CD4-positive, alpha-beta T cell treated with Interleukin-6 for 4 hours (primary cell): Measurements from ENCODE around the gene ATP5PO.
"Not testable (repeated sequence)": the region's sequence is repeated elsewhere in the genome, so short reads cannot be mapped to it uniquely, and the experiment has no call there.

ENCODE experiments used
- DNase-seq: peaks from one replicate; pipeline ENCODE4 v3.0.0-alpha.2; 2020; ENCODE audit warnings: mixed read lengths

The ATP5PO gene

DNA sequence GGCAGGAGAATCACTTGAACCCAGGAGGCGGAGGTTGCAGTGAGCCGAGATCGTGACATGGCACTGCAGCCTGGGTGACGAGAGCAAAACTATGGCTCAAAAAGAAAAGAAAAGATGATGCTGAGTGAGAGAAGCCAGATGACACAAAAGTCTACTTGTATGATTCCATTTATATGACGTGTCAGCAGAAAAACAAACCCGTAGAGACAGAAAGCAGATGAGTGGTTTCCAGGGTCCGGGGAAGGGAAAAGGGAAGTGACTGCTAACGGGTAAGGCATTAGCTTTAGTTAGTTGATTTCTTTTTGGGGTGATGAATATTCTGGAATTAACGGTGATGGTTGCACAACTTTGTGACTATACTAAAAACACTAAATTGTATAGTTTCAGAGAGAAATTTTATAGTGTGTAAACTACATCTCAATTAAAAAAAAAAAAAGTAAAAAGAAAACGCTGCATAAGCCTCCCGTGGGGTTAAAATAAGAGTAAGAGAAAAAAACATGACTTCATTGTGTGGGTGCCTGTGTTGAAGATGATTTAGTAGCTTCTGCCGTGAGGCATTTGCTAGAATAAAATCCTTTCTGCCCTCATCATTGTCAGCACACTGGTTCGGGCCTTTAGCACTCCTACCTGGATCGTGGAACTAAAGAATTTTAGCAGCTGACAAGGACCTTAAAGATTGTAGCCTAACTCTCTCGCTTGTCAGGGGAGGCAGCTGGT, 24.7 kb upstream of the ATP5PO start:
- no peak for DNase-seq

DNA sequence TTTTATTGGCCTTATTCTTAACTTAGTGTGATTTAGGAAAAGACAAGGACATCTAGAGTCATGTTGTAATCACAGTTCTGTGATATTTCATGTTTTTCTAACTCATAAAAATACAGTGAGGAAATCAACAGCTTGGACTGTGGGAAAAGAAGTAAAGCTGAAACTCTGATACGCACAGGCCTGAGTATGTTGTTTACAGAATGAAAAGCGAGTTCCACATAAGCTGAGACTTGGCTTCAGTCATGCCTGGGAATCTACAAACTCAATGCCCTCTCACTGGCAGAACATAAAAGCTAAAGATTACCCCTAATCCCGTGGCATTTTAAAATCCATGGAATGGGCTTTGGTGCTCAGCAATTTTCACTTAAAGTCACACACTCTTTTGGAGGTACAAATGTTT, 23.6 kb upstream of the ATP5PO start:
- no peak for DNase-seq

DNA sequence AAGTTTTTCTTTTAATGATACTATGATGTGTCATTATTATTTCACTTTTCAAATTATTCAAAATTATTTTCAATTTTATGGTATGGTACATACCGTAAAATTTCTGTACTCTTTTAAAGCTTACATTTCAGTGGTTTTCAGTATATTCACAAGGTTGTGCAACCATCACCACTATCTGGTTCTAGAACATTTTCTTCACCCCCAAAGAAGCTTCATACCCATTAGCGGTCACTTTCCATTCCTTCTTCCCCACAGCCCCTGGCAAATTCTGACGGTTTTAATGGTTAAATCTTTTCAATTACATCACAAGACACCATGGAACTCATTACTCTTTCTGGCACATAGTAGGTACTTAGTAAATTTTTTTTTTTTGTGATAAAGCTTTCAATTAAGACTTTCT, 22.8 kb upstream of the ATP5PO start:
- no peak for DNase-seq

DNA sequence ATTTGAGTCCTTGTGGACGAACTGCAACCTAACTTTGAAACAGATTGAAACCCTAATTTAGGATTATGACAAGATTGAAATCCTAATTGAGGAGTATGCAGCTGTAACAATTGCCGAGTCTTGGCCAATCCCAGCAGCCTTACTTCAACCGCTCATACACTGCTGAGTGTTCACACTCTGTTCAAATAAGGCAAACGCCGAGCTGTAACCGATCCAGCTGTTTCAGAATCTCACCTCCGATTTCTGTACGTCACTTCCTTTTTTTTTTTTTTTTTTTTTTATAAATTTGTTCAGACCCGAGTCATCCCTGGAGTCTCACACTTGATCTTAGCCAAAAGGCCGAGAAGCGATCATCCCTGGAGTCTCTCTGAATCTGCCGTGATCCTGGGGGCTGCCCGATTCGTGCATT, 22.3 kb upstream of the ATP5PO start:
- peak; percentile 57 for DNase-seq

DNA sequence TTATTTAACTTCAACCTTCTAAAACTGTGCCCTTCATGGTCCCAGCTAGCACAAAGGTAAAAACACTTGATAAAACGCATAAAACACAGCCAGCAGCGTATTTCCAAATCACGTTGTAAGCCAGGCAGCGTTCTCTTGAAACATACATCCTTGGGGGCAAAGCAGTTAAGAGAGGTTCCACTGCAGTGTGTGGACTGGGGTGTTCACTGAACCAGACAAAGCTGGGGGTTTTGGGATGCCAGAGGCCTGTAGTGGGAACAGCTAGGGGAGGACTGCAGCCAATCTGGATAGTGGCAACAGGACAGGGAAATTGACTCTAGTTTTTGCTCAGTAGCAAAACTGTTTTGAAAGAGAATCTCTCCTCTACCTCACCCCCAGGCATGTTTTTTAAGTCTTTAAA, 21.5 kb upstream of the ATP5PO start:
- DNase-seq = peak; percentile 29

DNA sequence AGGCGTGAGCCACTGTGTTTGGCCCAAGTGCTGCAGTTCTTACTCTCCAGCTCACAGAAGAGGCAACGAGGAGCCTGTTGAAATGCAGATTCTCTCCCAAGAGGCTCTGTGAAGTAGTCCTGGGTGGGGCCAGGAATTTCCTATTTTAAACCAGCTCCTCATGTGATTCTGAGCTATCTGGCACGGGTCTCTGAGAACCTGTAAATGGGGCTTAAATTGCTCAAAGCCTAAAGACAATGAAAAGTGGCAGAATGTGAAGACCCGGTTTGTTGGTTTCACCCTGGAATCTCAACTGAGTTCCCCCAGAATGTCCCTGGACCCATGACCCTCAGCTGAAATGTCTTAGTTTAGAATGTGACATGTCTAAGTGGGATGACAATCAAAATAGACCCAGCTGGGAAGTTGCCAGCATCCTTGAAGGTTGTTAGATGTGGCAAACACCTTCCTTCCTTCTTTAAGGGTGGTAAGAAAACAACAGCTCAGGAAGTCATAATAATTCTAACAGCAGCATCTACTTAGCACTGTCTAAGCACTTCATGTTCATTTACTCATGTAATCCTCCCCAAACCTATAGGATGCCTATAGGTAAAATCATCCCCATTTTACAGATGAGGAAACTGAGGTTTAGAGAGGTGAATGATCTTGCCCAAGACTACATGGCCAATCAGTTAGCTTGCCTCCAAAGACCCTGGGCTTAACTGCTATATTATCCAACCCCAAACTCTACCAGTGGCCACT, 20.9 kb upstream of the ATP5PO start:
- DNase-seq = peak; percentile 88

DNA sequence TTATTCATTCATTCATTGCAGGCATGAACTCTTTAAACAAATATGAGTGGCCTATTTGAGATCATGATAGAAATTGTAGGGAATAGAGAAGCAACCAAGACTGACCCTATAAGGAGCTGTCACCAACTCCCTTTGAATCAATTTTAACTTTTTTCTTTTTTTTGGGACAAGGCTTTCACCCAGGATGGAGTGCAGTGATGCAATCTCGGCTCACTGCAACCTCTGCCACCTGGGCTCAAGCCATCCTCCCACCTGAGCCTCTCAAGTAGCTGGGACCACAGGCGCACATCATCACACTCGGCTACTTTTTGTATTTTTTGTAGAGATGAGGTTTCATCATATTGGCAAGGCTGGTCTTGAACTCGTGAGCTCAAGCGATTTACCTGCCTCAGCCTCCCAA, 17.1 kb upstream of the ATP5PO start:
- peak; percentile 26 for DNase-seq

DNA sequence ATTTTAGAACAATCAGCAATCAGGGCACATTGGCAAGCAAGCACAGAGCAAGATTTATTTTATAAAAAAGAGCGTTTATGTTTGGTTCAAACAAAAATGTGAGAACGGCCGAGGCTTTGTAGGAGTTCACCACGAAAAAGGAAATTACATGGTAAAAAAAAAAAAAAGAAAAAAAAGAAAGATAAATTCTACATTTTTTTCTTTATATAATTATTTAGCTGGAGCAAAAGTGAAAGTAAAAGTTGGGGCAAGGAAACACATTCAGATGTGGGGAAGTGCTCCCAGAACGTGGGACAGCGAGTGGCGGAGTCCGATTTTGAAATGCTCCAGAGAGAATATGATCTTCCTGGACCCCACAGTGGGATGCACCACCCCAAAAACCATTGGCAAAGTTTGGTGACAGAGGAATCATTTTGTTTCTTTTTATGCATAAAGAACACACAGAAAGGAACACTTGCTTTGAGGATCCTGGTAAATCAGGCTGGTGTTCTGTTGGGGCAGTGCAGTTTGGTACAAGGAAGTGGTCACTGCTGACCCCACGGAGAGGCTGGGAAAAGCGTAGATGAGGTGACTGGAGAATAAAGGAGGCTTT, 16.3 kb upstream of the ATP5PO start:
- peak; percentile 55 for DNase-seq

DNA sequence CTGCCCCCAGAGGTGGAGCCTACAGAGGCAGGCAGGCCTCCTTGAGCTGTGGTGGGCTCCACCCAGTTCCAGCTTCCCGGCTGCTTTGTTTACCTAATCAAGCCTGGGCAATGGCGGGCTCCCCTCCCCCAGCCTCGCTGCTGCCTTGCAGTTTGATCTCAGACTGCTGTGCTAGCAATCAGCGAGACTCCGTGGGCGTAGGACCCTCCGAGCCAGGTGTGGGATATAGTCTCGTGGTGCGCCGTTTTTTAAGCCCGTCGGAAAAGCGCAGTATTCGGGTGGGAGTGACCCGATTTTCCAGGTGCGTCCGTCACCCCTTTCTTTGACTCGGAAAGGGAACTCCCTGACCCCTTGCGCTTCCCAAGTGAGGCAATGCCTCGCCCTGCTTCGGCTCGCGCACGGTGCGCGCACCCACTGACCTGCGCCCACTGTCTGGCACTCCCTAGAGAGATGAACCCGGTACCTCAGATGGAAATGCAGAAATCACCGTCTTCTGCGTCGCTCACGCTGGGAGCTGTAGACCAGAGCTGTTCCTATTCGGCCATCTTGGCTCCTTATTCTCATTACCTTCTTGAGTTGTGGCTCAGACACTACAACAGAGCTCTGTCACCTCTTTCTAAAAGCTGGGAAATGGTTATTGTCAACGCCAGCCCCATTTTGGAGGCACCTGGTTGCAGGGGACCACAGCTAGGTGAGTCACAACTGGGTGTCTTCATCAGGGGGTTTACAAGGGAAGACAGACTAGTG, 15.6 kb upstream of the ATP5PO start:
- peak; percentile 84 for DNase-seq

DNA sequence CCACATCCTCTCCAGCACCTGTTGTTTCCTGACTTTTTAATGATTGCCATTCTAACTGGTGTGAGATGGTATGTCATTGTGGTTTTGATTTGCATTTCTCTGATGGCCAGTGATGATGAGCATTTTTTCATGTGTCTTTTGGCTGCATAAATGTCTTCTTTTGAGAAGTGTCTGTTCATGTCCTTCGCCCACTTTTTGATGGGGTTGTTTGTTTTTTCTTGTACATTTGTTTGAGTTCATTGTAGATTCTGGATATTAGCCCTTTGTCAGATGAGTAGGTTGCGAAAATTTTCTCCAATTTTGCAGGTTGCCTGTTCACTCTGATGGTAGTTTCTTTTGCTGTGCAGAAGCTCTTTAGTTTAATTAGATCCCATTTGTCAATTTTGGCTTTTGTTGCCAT, 10.6 kb upstream of the ATP5PO start:
- DNase-seq = not testable (repeated sequence)

DNA sequence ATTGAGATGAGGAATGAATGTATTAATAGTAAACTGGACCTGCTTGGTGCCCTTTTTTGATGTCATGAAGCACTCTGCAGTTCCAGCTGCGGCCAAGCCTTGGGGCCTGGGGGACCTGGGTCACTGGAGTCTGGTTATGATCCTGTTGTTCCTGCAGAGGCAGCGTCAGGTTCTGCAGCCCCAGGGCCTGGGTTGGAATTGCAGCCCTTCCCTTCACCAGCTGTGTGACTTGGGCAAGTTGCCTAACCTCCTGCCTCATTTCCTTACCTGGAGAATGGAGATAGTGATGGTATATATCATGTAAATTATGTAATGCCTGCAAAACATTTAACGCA, 9.1 kb upstream of the ATP5PO start:
- no peak for DNase-seq

DNA sequence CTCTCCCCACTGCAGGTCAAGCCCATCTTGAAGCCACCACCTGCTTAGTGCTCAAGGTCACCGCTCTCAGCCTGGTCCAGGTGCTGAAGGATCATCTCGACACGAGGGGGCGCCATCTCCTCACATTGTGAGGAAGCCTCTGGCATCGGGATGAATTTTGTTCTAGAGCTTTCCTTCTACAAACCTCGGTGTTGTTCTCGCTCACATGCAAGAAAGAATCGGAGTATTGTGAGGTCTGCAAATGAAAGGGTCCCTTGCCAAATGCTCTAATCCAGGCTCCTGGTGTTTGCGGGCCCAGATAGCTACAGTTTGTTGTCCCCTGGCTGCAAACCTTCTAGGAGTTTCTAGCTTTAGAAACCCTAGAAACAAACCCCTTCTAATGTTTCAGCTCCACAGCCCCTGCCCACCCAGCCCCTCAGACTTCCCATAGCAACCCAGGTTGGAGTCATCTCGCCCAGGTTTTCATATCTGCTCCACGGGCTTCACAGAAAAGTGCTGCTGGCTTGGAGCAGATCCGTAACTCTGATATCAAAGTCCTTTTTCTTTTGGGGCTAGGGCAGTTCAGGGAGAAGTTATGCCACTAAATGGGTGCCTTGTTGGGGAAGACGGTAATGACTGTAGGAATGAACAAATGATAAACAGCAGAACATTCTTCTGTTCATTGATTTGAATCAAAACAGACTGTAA, 8.6 kb upstream of the ATP5PO start:
- DNase-seq = peak; percentile 97

DNA sequence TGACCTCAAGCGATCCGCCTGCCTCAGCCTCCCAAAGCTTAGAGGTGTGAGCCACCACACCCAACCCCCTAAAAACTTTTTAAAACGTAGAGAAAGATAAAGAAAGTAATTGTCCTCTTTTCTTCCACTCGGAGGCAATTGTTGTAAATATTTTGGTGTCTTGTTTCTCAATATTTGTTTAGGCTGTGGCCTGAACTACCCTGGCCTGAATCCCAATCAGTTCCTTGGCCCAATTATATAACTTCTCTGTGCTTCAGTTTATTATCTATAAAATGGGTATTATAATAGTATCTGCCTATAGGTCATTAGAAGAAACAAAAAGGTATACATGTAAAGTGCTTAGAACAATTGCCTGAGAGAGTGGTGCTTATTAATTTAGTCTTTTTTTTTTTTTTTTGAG, 1.8 kb upstream of the ATP5PO start:
- no peak for DNase-seq

DNA sequence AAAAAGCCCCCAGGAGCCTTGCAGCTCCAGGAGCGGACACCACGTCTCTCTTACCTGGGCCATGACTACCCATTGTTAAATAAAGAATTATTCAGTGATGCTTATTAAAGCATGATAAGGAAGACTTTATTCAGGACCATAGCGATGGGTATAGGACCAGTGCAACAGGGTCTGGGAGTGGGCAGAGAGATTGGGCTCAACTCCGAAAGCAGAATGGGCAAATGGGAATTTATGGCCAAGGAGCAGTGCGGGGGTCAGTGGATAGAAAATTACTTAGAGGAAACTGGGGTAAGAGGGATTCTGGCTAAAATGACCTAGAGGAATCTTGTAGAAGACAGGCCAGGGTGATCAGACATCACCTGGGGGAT, 580 bp upstream of the ATP5PO start:
- DNase-seq = no peak

DNA sequence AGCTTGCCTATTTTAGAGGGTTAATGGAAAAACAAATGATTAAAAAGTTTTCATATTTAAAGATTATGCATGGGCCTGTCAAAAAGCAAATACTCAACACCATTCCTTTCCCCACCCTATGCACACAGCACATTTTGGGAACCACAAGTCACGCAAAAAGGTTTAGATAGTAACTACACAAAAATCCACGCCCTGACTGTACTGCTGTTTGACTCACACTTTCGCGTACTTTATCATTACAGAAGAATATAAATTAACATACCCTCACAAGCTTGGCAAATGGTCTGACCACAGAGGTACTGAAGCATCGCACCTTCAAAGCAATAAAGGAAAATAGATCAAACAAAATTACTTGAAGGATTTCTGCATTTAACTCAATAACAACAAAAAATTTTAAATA, 1.4 kb downstream of the ATP5PO start:
- no peak for DNase-seq

DNA sequence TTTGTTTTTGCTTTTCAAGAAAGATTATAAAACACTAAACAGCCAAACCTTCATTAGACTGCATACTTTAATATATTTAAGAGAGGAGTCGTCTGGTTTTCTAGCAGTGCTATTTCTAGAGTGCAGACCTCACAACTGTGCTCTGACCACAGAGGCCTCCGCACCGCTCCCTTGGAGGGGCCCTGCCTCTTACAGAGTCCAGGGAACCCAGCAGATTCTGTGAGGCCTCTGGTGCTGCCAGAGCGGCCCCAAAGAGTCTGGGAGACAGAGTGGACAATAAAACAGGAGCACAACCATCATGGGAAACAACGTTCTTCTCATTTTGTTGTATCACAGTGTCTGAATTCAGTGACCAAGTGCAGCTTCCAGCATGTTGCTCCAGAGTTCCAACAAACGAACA, 5.8 kb downstream of the ATP5PO start:
- no peak for DNase-seq

DNA sequence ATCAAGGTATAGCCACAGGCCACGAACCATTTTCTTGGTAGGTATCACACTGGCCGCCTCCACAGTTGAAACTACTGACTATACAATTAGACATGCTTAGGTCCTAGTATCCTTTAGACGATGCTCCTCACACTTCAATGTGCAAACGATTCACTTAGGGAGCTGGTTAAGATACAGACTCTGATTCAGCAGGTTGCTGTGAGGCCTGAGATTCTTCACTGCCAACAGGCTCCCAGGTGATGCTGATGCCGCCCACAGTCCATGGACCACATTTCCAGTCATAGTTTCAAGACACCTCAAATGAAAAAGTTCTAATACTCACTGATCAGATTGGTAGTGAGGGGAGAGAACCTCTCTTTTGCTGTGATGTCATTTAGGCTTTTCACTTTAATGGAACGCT, 6.8 kb downstream of the ATP5PO start:
- no peak for DNase-seq

DNA sequence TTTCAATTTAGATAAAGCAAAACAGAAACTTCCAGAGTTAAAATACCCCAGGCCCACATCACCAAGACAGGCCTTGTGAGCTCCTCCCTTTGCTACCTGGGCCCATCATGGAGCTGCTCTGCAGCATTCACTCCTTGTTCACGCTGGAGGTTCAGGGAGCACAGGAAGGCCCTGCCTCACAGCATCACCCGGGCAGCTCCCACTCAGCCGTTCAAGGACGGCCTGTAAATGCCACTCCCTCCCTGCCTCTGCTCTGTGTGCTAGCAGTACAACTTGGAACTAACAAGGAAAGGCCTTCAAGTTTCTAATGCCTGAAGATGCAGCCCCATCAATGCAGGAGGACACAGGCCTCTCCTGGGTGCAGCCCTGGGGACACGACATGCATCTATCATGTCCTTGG, 11.6 kb downstream of the ATP5PO start:
- DNase-seq = no peak

DNA sequence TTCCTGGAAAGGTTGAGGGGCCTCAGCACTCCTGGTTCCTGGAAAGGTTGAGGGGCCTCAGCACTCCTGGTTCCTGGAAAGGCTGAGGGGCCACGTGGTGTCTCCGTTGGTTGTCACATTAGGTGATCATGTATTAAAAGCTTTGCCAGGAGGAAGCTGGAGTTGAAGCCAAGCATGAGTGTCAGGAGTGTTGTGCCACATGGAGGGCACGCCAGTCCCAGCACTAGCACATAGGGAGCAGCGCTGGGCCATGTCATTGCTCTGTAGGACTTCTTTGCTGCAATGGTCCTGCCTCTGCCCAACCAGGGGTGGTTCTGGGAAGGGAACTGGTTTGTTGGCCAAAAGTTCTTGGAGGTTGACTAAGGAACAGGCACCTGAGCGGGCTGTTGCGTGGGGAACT, 13.3 kb downstream of the ATP5PO start:
- DNase-seq = no peak

DNA sequence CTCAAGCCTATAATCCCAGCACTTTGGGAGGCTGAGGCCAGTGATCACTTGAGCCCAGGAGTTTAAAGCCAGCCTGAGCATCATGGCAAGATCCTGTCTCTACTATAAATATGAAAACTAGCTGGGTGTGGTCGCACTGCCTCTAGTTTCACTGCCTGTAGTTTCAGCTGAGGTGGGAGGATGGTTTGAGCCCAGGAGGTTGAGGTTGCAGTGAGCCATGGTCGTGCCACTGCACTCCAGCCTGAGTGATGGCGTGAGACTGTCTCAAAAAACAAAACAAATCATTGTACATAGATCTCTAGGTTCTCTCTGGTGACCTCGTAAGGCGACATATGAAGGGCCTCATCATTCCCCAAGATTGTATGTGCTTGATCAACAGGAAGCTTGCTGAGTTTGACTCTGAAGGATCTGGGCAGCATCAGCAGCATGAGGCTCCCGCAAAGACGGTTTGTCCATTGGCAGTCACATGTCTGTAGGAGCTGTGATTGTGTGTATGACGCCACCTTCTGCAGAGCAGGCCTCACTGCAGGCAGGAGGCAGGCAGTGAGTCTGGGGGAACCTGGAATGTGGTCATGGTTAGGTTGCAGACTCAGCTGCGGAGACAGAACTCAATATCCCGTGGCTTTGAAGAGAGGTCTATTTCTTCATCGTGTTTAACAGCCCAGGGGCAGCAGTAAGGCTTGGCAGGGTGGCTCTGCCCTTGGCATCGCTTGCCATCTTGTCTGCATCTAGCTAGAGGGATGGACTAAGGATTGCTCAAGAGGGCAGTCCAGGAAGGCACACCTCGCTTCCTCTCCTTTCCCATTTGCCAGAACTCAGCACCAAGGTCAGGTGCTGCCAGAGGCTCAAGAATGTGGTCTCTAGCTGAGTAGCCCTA, 14.0 kb downstream of the ATP5PO start:
- no peak for DNase-seq

DNA sequence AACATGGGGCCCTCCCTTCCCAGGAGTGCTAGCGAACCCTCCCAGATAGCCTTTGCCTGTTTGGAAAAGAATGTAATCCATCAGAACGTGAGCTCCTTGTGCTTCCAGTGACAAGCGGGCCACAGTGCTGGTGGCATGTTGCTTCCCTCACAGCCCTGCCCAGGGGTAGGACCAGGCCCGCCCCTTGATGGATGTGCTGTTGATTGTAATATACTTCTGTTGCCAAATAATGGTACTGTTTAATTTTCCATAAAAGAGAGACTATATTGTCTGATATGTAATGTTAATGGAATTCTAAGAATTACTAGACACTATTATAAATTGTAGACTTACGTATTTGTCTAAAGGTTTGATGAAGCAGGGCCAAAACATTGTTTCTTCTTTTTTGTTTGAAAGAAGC, 16.4 kb downstream of the ATP5PO start:
- DNase-seq = no peak

DNA sequence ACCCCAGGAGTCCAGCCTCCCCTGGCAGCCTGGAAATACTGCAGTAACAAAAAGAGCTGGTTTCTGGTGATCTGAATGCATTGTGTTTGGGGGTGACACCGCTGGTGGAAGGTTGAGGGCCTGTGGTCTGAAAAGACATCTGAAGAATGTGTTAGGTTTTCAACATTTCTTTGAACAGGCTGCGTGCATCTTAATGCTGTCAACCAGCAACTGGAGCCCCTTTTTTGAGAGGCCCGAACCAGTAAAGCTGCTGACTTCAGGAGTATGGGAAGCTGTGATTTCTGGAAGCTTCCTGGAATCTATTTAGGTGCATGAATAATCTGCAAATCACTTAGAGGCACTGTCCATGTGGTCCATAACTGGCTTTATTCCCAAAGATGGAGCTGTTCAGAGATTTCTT, 17.0 kb downstream of the ATP5PO start:
- no peak for DNase-seq
